GM20000 (cell line): ENCODE results near the gene VILL.
"Not testable (repeated sequence)": the region's sequence is repeated elsewhere in the genome, so short reads cannot be mapped to it uniquely, and the experiment has no call there.

Experiments used
- DNase-seq: peaks from one replicate; pipeline ENCODE4 v3.0.0; 2012; ENCODE audit warnings: low spot score
- CTCF ChIP-seq: IDR thresholded peaks from 2 replicates; pipeline ENCODE4 v1.5.1; 2012; ENCODE audit warnings: mild to moderate bottlenecking, control low read depth; ENCODE audit errors: extremely low read depth, missing control alignments

VILL gene

GRCh38 chr3:37970802-37971201, 19.8 kb upstream of the VILL start:
- DNase-seq = no peak
- TF ChIP-seq CTCF = no peak

- DNase-seq = no peak
- TF ChIP-seq CTCF = no peak
These were observed 19.1 kb upstream of the VILL start for GRCh38 chr3:37971467-37971866.

DNA sequence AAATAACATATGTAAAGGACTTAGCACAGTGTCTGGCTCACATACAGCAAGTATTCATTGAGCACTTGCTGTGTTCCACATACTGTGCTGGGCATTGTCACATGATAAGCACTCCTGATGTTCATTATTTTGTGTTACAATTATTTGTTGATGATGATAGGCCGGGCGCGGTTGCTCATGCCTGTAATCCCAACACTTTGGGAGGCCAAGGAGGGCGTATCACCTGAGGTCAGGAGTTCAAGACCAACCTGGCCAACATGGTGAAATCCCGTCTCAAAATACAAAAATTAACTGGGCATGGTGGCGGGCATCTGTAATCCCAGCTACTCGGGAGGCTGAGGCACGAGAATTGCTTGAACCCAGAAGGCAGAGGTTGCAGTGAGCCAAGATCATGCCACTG, 18.5 kb upstream of the VILL start:
- not testable (repeated sequence) for DNase-seq

DNA sequence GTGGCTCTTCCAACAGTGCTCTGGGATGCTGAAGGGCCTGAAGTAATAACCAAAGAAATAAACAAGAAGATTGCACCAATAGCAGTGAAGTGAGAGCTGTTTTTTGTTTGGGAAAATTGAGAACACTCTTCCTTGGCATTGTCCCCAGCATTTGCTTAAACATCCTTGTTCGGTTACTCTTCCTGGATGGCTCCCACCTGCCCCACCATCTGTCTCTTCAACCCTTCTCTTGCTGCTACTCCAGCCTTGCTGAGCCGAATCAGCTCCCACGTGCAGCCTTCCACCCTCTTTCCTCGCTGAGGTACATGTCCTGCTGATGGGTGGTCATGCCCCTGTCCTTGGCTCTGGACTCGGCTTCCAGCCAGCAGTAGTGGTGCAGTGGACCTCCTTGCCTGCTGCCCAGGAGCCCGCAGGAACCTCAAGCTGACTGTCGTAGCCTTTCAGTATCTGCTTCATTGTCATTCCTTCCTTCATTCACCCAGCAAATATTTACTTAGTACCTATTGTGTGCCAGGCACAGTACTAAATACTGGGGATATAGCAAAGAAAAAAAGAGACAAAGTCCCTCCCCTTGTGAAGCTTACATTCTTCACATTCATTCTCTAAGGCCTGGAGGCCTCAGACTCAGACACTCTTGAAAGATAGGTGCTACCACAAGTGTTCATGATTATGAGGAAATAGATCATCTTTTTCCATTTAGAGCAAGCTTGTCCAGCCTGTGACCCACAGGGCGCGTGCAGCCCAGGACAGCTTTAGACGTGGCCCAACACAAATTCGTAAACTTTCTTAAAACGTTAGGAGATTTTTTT, 17.1 kb upstream of the VILL start:
- no peak for TF ChIP-seq CTCF
- DNase-seq = no peak

GRCh38 chr3:37974121-37975083, 16.2 kb upstream of the VILL start:
- peak; percentile 73 for DNase-seq
- peak; percentile 83 for TF ChIP-seq CTCF

GRCh38 chr3:37979541-37980461, 10.8 kb upstream of the VILL start:
- no peak for TF ChIP-seq CTCF
- no peak for DNase-seq
